ENCODE results near the gene OR4D1.
A peak's percentile ranks its signal among the peaks of the same experiment; 100 is the strongest.

The OR4D1 gene

GRCh38 chr17:58191241-58191896 lies 43.2 kb downstream of the OR4D1 start:
- no peak overlapping the region for H3K4me3 ChIP-seq (ENCODE audit: low read length)
- TF ChIP-seq CTCF (IDR thresholded peaks at IDR 0.05; ENCODE audit: insufficient read depth, low read depth, low read length, missing control alignments), result no peak
- peak; percentile 41 for DNase-seq (ENCODE audit: low read depth)

- H3K4me3 ChIP-seq (ENCODE audit: low read length), result no peak within 1 kb of the TSS
- no peak for DNase-seq (ENCODE audit: low read depth)
- TF ChIP-seq CTCF (IDR thresholded peaks at IDR 0.05; ENCODE audit: insufficient read depth, low read depth, low read length, missing control alignments), result no peak
Observed at GRCh38 chr17:58192612-58193011, 44.4 kb downstream of the OR4D1 start, which contains the start of gene EPX. Gene EPX (plus strand): TSS chr17:58192726. CDS start chr17:58192847, 121 bp downstream.

DNA sequence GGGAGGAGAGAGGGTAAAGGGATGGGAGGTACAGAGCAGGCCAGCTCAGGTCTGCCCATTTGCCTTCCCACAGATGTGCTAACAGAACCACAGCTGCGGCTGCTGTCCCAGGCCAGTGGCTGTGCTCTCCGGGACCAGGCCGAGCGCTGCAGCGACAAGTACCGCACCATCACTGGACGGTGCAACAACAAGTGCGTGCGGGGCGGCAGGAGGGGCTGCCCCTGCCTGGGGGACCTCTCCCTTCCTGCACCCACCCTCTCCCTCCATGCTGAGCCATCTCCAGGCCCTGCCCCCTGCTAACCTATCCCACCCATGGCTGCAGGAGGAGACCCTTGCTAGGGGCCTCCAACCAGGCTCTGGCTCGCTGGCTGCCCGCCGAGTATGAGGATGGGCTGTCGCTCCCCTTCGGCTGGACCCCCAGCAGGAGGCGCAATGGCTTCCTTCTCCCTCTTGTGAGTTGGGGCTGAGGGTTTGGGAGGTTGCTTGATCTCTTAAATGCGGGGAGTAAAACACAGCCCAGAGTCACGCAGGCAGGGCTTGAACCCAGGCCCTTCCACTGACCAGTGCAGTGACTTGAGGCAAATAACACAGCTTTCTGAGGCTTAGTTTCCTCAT lies 45.6 kb downstream of the OR4D1 start:
- no peak for DNase-seq (ENCODE audit: low read depth)
- TF ChIP-seq CTCF (IDR thresholded peaks at IDR 0.05; ENCODE audit: insufficient read depth, low read depth, low read length, missing control alignments), result no peak
- no peak overlapping the region for H3K4me3 ChIP-seq (ENCODE audit: low read length)

DNA sequence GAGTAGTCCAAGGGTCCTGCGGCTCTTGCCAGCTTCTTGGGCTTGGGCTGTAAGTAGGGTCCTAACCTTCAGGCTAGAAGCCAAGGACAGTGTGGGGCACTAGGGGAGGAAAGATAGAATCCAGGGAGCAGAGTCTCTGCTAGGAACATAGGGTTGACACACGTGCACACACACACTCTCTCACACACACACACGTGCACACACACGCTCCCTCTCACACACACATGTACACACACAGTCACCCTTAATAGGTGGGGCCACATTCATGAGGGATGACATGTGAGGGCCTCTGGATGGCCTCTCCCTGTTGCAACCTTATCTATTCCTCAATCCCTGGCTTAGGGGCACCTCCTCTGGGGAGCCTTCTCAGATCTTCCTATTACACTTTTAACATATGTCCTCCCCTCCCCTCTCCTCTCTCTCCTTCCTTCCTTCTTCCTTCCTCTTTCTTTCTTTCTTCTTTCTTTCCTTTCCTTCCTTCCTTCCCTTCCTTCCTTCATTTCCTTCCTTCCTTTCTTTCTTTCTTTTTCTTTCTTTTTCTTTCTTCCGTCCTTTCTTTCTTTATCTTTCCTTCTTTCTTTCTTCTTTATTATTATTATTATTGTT lies 47.4 kb downstream of the OR4D1 start:
- H3K4me3 ChIP-seq (ENCODE audit: low read length), result no peak overlapping the region
- TF ChIP-seq CTCF (IDR thresholded peaks at IDR 0.05; ENCODE audit: insufficient read depth, low read depth, low read length, missing control alignments), result no peak
- no peak for DNase-seq (ENCODE audit: low read depth)

DNA sequence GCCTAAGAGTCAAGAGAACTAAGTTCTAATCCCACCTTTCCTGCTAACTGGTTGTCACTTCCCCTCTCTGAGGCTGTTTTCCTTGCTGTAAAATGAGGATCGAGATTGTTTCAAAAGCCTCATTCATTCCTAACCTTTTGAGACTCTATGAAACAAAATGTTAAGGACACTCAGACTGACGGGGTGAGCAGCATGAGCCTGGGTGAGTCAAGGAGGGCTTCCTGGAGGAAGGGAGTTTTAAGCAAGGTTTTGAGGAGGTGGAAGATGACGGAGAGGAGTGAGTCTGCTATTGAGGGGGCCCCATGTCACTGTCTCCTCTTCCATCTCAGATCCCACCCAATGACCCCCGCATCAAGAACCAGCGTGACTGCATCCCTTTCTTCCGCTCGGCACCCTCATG lies 48.4 kb downstream of the OR4D1 start:
- no peak for DNase-seq (ENCODE audit: low read depth)
- no peak for TF ChIP-seq CTCF (IDR thresholded peaks at IDR 0.05; ENCODE audit: insufficient read depth, low read depth, low read length, missing control alignments)
- no peak overlapping the region for H3K4me3 ChIP-seq (ENCODE audit: low read length)

- TF ChIP-seq CTCF (IDR thresholded peaks at IDR 0.05; ENCODE audit: insufficient read depth, low read depth, low read length, missing control alignments), result peak; percentile 49
- DNase-seq (ENCODE audit: low read depth), result peak; percentile 73
- no peak overlapping the region for H3K4me3 ChIP-seq (ENCODE audit: low read length)
Observed at GRCh38 chr17:58200024-58200633, 51.9 kb downstream of the OR4D1 start.

Data from epithelial cell of esophagus (primary cell).